Forelimb muscle (tissue), 1 donor: ENCODE results near the gene RAB34. TPM values are rescaled to one million over a fixed set of nuclear protein-coding genes. Genes with fewer than 3 reads are reported as not detected.

Experiments used
- DNase-seq: peaks from one replicate; pipeline ENCODE4 v3.0.0-alpha.2; 2013; ENCODE audit warnings: low read depth
- polyA plus RNA-seq: library from polyadenylated mRNA; unstranded; fragments of 120-200 nt; gene quantifications from one replicate; pipeline ENCODE4 v1.2.1, GENCODE V29; 2013; ENCODE audit not compliant: insufficient read length

Gene RAB34
- polyA plus RNA-seq, 1 donor, result 61.9 TPM

GRCh38 chr17:28682655-28683054 is 35.0 kb downstream of the RAB34 start:
- DNase-seq, result no peak

GRCh38 chr17:28675980-28676379 is 41.7 kb downstream of the RAB34 start:
- DNase-seq, result no peak

- no peak for DNase-seq
These were observed 42.2 kb downstream of the RAB34 start for GRCh38 chr17:28675490-28675889.

- DNase-seq, result no peak
These were observed 47.8 kb downstream of the RAB34 start for GRCh38 chr17:28669918-28670317.

- DNase-seq, result no peak
These were observed 49.8 kb downstream of the RAB34 start for GRCh38 chr17:28667870-28668269.

- no peak for DNase-seq
These were observed 51.7 kb downstream of the RAB34 start for GRCh38 chr17:28665994-28666393.

Other genes with a start within 250 kb of the RAB34 start
- not detected for gene SLC13A2, start 244.2 kb downstream of the RAB34 start, polyA plus RNA-seq
- gene FOXN1, start 211.5 kb downstream of the RAB34 start, polyA plus RNA-seq, result not detected
- 10.7 TPM for gene UNC119, start 165.2 kb downstream of the RAB34 start, polyA plus RNA-seq
- 44.4 TPM for gene PIGS, start 146.3 kb downstream of the RAB34 start, polyA plus RNA-seq
- 1.4 TPM for gene ALDOC, start 141.0 kb downstream of the RAB34 start, polyA plus RNA-seq
- 18.5 TPM for gene SPAG5, start 118.8 kb downstream of the RAB34 start, polyA plus RNA-seq
- gene RSKR, start 103.7 kb downstream of the RAB34 start, polyA plus RNA-seq, result 17.3 TPM
- gene BLTP2, start 72.7 kb downstream of the RAB34 start, polyA plus RNA-seq, result 50.6 TPM
- 34.8 TPM for gene SDF2, start 56.0 kb downstream of the RAB34 start, polyA plus RNA-seq
- gene SUPT6H, start 55.7 kb downstream of the RAB34 start, polyA plus RNA-seq, result 38.9 TPM
- 3.1 TPM for gene PROCA1, start 6.0 kb downstream of the RAB34 start, polyA plus RNA-seq
- 1,425 TPM for gene RPL23A, start 2.1 kb upstream of the RAB34 start, polyA plus RNA-seq
- 4.2 TPM for gene TLCD1, start 8.4 kb upstream of the RAB34 start, polyA plus RNA-seq
- gene NEK8, start 10.9 kb upstream of the RAB34 start, polyA plus RNA-seq, result 3.3 TPM
- 53.6 TPM for gene TRAF4, start 26.1 kb upstream of the RAB34 start, polyA plus RNA-seq
- gene FAM222B, start 124.9 kb upstream of the RAB34 start, polyA plus RNA-seq, result 13.2 TPM
- 42.0 TPM for gene ERAL1, start 137.1 kb upstream of the RAB34 start, polyA plus RNA-seq
- gene FLOT2, start 179.9 kb upstream of the RAB34 start, polyA plus RNA-seq, result 72.4 TPM
- 2.8 TPM for gene DHRS13, start 185.2 kb upstream of the RAB34 start, polyA plus RNA-seq
- gene PHF12, start 233.7 kb upstream of the RAB34 start, polyA plus RNA-seq, result 27.9 TPM